Hepatocyte (in vitro differentiated cells): ENCODE measurements around the gene GRN. TPM values are rescaled to one million over a fixed set of nuclear protein-coding genes. Genes with fewer than 3 reads are reported as not detected.

ENCODE experiments used
- DNase-seq: peaks from one replicate; pipeline ENCODE4 v3.0.0-alpha.2; 2016; ENCODE audit warnings: low spot score
- H2AFZ ChIP-seq: fragments of 200-600 bp; sonication (generic); 2 replicates; pipeline ENCODE4 v1.6.0; 2016; ENCODE audit warnings: antibody characterized with exemption, mild to moderate bottlenecking
- H3K27ac ChIP-seq: fragments of 200-600 bp; sonication (generic); 2 replicates; pipeline ENCODE4 v1.5.1; 2016; ENCODE audit warnings: mild to moderate bottlenecking
- H3K27me3 ChIP-seq: fragments of 200-600 bp; sonication (generic); 2 replicates; pipeline ENCODE4 v1.6.1; 2016
- H3K36me3 ChIP-seq: fragments of 200-600 bp; sonication (generic); replicated peaks from 2 replicates; pipeline ENCODE4 v1.5.1; 2016; ENCODE audit warnings: low read depth; ENCODE audit not compliant: insufficient read depth
- H3K4me1 ChIP-seq: fragments of 200-600 bp; sonication (generic); 2 replicates; pipeline ENCODE4 v1.5.1; 2016; ENCODE audit warnings: mild to moderate bottlenecking, moderate library complexity; ENCODE audit not compliant: insufficient read depth
- H3K4me2 ChIP-seq: fragments of 200-600 bp; sonication (generic); 2 replicates; pipeline ENCODE4 v1.6.0; 2016
- H3K4me3 ChIP-seq: fragments of 200-600 bp; sonication (generic); 2 replicates; pipeline ENCODE4 v1.5.1; 2016; ENCODE audit warnings: mild to moderate bottlenecking
- H3K79me2 ChIP-seq: fragments of 200-600 bp; sonication (generic); 2 replicates; pipeline ENCODE4 v1.6.0; 2017; ENCODE audit warnings: mild to moderate bottlenecking
- H3K9me2 ChIP-seq: fragments of 200-600 bp; sonication (generic); replicated peaks from 2 replicates; pipeline ENCODE4 v1.6.0; 2017; ENCODE audit warnings: mild to moderate bottlenecking; ENCODE audit not compliant: insufficient read depth
- H3K9me3 ChIP-seq: fragments of 200-600 bp; sonication (generic); 2 replicates; pipeline ENCODE4 v1.5.1; 2016; ENCODE audit warnings: low read depth, mild to moderate bottlenecking
- H4K20me1 ChIP-seq: fragments of 200-600 bp; sonication (generic); 2 replicates; pipeline ENCODE4 v1.6.0; 2016; ENCODE audit warnings: mild to moderate bottlenecking; ENCODE audit not compliant: insufficient read depth, poor library complexity, severe bottlenecking
- EZH2 ChIP-seq: fragments of 200-600 bp; sonication (generic); IDR thresholded peaks from 2 replicates; pipeline ENCODE4 v1.6.1; 2016; ENCODE audit warnings: antibody characterized with exemption, mild to moderate bottlenecking, borderline replicate concordance
- EZH2phosphoT487 ChIP-seq: fragments of 200-600 bp; sonication (generic); IDR thresholded peaks from one replicate; pipeline ENCODE4 v1.6.1; 2018; ENCODE audit warnings: antibody characterized with exemption, mild to moderate bottlenecking, low read depth, moderate library complexity; ENCODE audit not compliant: unreplicated experiment, severe bottlenecking
- WGBS: methylation state at CpG from one replicate; pipeline ENCODE4 v1.1.6; 2016; ENCODE audit warnings: low lambda C conversion rate; ENCODE audit errors: missing lambda C conversion rate; 5-methylcytosine and 5-hydroxymethylcytosine counted together
- polyA plus RNA-seq: library from polyadenylated mRNA; unstranded; fragments of >200 nt; fragmentation: Nextera tagmentation; extraction: Ambion mirVana; gene quantifications from 2 replicates; pipeline ENCODE4 v1.2.1, GENCODE V29; 2016
- total RNA-seq: library from RNA; depleted of rRNA; stranded (reverse); fragments of >200 nt; gene quantifications from 2 replicates; pipeline ENCODE4 v1.2.3, GENCODE V29; 2014
- TF ChIP-seq, protein P1 (sequence below): fragments of 200-600 bp; sonication (generic); IDR thresholded peaks from 2 replicates; pipeline ENCODE4 v1.5.1; 2016; ENCODE audit warnings: antibody characterized with exemption, mild to moderate bottlenecking; ENCODE audit not compliant: poor library complexity

Gene GRN
- total and polyA plus RNA-seq, 2 experiments from 2014 or later = 299 to 785 TPM

DNA sequence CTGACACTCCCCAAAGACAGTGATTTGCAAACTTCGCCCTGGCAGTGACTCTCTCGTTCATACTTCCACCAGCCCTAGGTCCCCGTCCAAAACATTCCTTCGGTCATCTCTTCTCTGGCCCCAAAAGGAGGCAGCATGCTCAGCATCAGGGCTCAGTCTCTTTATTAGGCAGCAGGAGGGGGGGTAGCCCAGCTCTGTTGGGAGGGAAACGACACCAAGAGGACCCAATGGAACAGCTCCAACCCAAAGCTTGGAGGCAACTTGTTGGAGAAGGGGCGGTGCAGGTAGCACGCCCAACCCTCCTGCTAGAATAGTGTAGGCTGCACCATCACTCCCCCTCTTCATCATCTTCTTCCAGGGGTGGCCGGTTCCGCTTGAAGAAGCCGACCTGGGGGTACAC lies 26.9 kb downstream of the GRN start:
- H3K9me2 ChIP-seq = no peaks in the 10 kb centered on the region
- TF ChIP-seq EZH2phosphoT487 (no peak), EZH2 (no peak)
- TF ChIP-seq, protein P1, sequence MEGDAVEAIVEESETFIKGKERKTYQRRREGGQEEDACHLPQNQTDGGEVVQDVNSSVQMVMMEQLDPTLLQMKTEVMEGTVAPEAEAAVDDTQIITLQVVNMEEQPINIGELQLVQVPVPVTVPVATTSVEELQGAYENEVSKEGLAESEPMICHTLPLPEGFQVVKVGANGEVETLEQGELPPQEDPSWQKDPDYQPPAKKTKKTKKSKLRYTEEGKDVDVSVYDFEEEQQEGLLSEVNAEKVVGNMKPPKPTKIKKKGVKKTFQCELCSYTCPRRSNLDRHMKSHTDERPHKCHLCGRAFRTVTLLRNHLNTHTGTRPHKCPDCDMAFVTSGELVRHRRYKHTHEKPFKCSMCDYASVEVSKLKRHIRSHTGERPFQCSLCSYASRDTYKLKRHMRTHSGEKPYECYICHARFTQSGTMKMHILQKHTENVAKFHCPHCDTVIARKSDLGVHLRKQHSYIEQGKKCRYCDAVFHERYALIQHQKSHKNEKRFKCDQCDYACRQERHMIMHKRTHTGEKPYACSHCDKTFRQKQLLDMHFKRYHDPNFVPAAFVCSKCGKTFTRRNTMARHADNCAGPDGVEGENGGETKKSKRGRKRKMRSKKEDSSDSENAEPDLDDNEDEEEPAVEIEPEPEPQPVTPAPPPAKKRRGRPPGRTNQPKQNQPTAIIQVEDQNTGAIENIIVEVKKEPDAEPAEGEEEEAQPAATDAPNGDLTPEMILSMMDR = no peak
- H3K4me1 ChIP-seq = no peaks in the 10 kb centered on the region
- no peaks in the 10 kb centered on the region for H3K79me2 ChIP-seq
- no peaks in the 10 kb centered on the region for H4K20me1 ChIP-seq
- no peak for DNase-seq
- H2AFZ ChIP-seq = no peak overlapping the region
- no peak overlapping the region for H3K27ac ChIP-seq
- no peaks in the 10 kb centered on the region for H3K9me3 ChIP-seq
- H3K36me3 ChIP-seq = no peaks in the 10 kb centered on the region
- H3K4me3 ChIP-seq = no peak overlapping the region
- no peak overlapping the region for H3K4me2 ChIP-seq
- H3K27me3 ChIP-seq = no peaks in the 10 kb centered on the region
- WGBS = 91% methylated on average over 10 of the region's 10 CpGs

DNA sequence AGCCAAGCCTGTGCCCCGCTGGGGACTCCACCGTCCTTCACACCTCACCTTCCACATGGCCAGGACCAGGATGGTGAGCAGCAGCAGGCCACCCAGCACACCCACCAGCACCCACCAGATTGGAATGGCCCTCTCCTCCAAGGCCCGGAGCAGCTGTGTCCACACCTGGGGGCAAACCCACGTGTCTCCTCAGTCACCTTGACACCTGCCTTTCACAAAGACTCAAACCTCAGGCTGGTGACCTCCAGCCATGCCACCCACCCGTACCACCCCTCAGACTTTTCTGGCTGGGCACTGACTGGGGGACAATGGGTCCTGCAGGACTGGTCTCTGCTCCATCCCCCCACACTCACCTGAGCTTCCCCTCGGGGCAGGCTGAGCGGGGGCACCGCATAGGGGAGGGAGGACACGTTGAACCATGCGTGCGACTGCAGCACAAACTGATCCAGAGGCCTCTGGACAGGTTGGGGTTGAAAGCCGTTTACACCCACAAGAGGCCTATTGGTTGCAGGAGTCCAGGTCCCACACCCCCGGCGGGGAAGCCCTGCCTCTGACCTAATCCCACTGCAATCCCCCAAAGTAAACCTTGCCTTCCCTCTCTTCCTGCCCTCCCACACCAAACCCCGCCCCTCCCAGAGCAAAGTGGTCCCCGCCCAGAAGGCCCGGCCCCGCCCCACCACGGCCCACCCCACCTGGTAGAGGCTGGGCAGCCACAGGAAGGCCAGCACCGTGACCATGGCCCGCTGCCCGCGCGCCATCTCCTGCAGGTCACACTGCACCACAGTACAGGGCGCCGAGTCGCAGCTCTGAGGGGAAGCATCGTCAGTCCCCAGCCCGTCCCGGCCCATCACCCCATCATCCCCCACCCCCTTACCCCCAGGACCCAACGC lies 29.4 kb downstream of the GRN start:
- 27% methylated on average over 26 of the region's 31 CpGs for WGBS
- TF ChIP-seq EZH2phosphoT487 (no peak), EZH2 (no peak)
- TF ChIP-seq, protein P1 = no peak
- Histone ChIP-seq H3K79me2 (no peaks in the 10 kb centered on the region), H3K4me3 (no peak overlapping the region), H3K9me3 (no peaks in the 10 kb centered on the region), H3K4me1 (no peaks in the 10 kb centered on the region), H2AFZ (no peak overlapping the region), H4K20me1 (no peaks in the 10 kb centered on the region), H3K27me3 (no peaks in the 10 kb centered on the region), H3K4me2 (peak overlapping the region; percentile 42), H3K27ac (no peak overlapping the region), H3K9me2 (no peaks in the 10 kb centered on the region), H3K36me3 (no peaks in the 10 kb centered on the region)
- DNase-seq = peak; percentile 64

DNA sequence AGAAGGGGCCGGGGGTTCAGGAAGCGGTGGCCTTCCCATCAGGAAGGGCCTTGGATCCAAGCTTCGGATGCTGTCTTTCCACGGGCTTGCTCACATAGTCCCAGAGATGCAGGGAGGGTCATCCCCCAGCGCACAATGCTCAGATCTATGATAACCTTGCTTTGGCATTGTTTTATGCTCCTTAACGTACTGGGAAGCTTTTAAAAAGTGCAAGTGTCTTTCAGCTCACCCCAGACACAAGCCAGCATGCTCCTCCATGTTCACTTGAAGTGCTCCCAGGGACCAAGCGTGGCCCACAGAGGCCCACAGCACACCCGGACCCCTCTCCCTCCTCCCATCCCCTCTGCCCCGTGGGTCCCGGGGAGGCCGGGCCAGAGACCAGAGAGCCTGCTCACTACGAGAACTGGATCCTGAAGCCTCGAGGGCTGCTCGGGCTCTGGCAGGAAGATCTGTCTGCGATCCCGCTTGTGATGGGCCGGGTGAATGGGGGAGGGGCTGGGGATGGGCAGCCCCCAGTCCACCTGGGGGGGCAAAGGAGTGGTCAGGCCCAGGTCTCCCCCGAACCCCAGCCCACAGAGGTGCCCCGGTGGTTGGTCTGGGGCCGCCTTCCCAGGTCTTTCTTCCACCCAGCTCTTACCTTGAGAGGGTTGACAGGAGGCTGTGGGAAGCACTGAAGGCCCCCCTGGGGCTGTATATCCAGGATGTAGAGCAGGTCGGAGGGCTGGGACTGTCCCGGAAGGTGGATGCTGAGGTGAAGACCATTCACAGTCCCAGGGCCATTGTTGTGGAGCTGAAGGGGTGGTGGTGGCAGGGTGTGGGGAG lies 30.3 kb downstream of the GRN start:
- no peak for DNase-seq
- no peak overlapping the region for H3K4me3 ChIP-seq
- 60% methylated on average over 21 of the region's 22 CpGs for WGBS

More for the DNA sequence above, 30.3 kb downstream of the GRN start:
- Histone ChIP-seq H3K27ac (no peak overlapping the region), H3K36me3 (no peaks in the 10 kb centered on the region), H3K4me2 (peak overlapping the region; percentile 42), H3K4me1 (no peaks in the 10 kb centered on the region), H4K20me1 (no peaks in the 10 kb centered on the region), H3K27me3 (no peaks in the 10 kb centered on the region), H3K9me3 (no peaks in the 10 kb centered on the region), H3K9me2 (no peaks in the 10 kb centered on the region), H3K79me2 (no peaks in the 10 kb centered on the region), H2AFZ (no peak overlapping the region)
- TF ChIP-seq EZH2phosphoT487 (no peak), EZH2 (no peak)
- TF ChIP-seq, protein P1 = no peak
